OCI-LY7 (cell line): ENCODE data around the gene TP63.

ENCODE experiments used
- CTCF ChIP-seq: fragments of 200-600 bp; sonication (generic); conservative IDR thresholded peaks from 2 replicates; pipeline ENCODE4 v1.5.1; 2014; ENCODE audit warnings: mild to moderate bottlenecking, antibody characterized with exemption, low read length, moderate library complexity, mixed read lengths
- EZH2phosphoT487 ChIP-seq: fragments of 200-600 bp; sonication (generic); IDR thresholded peaks from 2 replicates; pipeline ENCODE4 v1.6.1; 2018; ENCODE audit warnings: low read depth, borderline replicate concordance, mild to moderate bottlenecking, mixed run types, antibody characterized with exemption, low read length, moderate library complexity, mixed read lengths

GRCh38 chr3:189908646-189909045 is 277.5 kb downstream of the TP63 start:
- no peak for TF ChIP-seq CTCF
- no peak for TF ChIP-seq EZH2phosphoT487
